K562 (cell line): Measurements from ENCODE around the gene DLAT. TPM values are rescaled to one million over a fixed set of nuclear protein-coding genes. Genes with fewer than 3 reads are reported as not detected.

Source experiments
- ARID2 ChIP-seq: fragments of 450-650 bp; IDR thresholded peaks from 2 replicates; pipeline ENCODE4 v1.6.1; 2017; ENCODE audit warnings: antibody characterized with exemption, mild to moderate bottlenecking
- CC2D1A ChIP-seq: fragments of 450-650 bp; IDR thresholded peaks from 2 replicates; pipeline ENCODE4 v1.6.1; 2017; ENCODE audit warnings: mild to moderate bottlenecking
- CREM ChIP-seq: IDR thresholded peaks from 2 replicates; pipeline ENCODE4 v1.6.1; 2014; ENCODE audit warnings: antibody characterized with exemption, low read depth
- CTBP1 ChIP-seq: fragments of 450-650 bp; IDR thresholded peaks from 2 replicates; pipeline ENCODE4 v1.6.1; 2016; ENCODE audit warnings: borderline replicate concordance
- CTCF ChIP-seq, 3 experiments: IDR thresholded peaks in 2 of 3; conservative IDR thresholded peaks in 1 of 3; 2 replicates each; pipeline ENCODE4 v1.5.1; 2011 to 2012; ENCODE audit warnings: low read length in 3 of 3, mild to moderate bottlenecking in 3 of 3, control low read depth in 2 of 3, improper control_type of control experiment in 1 of 3, inconsistent platforms in 1 of 3, low read depth in 1 of 3, mixed read lengths in 1 of 3, moderate library complexity in 1 of 3; ENCODE audit not compliant: insufficient read depth in 2 of 3
- ESRRA ChIP-seq: fragments of 450-650 bp; IDR thresholded peaks from 2 replicates; pipeline ENCODE4 v1.6.1; 2014; ENCODE audit warnings: low read depth, mild to moderate bottlenecking, moderate library complexity, borderline replicate concordance
- ETV5 ChIP-seq: sonication (generic); formaldehyde crosslinking; IDR thresholded peaks from 2 replicates; pipeline ENCODE4 v1.4.0; 2020; ENCODE audit warnings: low read depth, mild to moderate bottlenecking, missing genetic modification reagents
- GABPB1 ChIP-seq: sonication (generic); formaldehyde crosslinking; IDR thresholded peaks from 2 replicates; pipeline ENCODE4 v1.8.0; 2022; ENCODE audit warnings: mild to moderate bottlenecking, missing genetic modification reagents
- GABPB2 ChIP-seq: fragments of 250-450 bp; sonication (Bioruptor Pico); conservative IDR thresholded peaks from 2 replicates; pipeline ENCODE4 v1.5.1; 2021; ENCODE audit warnings: mild to moderate bottlenecking
- JUND ChIP-seq, 2 experiments: IDR thresholded peaks; 2 replicates in 1 of 2; 3 replicates in 1 of 2; pipeline ENCODE4 v1.6.1; 2011; ENCODE audit warnings: borderline replicate concordance in 2 of 2, low read depth in 2 of 2, low read length in 2 of 2, improper control_type of control experiment in 1 of 2, missing biosample characterization in 1 of 2, missing genetic modification characterization in 1 of 2, missing genetic modification reagents in 1 of 2
- MTF1 ChIP-seq: fragments of 250-450 bp; sonication (Bioruptor Pico); IDR thresholded peaks from 2 replicates; pipeline ENCODE4 v1.9.0; 2021; ENCODE audit warnings: moderate library complexity, mild to moderate bottlenecking, inconsistent platforms, borderline replicate concordance
- NEUROD1 ChIP-seq: fragments of 150-350 bp; IDR thresholded peaks from 2 replicates; pipeline ENCODE4 v1.6.1; 2014; ENCODE audit warnings: borderline replicate concordance, low read length, low read depth; ENCODE audit not compliant: partially characterized antibody
- RAD21 ChIP-seq, 2 experiments: fragments of 250-450 bp in 1 of 2; fragments of 450-650 bp in 1 of 2; sonication (Bioruptor Pico) in 1 of 2; formaldehyde crosslinking in 1 of 2; IDR thresholded peaks in 1 of 2; conservative IDR thresholded peaks in 1 of 2; 2 replicates each; pipeline versions ENCODE4 v1.4.0 to v1.8.0; 2020 to 2022; ENCODE audit warnings: mild to moderate bottlenecking in 2 of 2, moderate library complexity in 1 of 2
- RCOR1 ChIP-seq, 2 experiments: IDR thresholded peaks; 2 replicates each; pipeline ENCODE4 v1.6.1; 2012; ENCODE audit warnings: low read depth in 2 of 2, low read length in 2 of 2, borderline replicate concordance in 1 of 2, improper control_type of control experiment in 1 of 2
- SMC3 ChIP-seq: conservative IDR thresholded peaks from 2 replicates; pipeline ENCODE4 v1.6.1; 2011; ENCODE audit warnings: low read depth, low read length, improper control_type of control experiment; ENCODE audit not compliant: insufficient read depth
- ZNF384 ChIP-seq: IDR thresholded peaks from 2 replicates; pipeline ENCODE4 v1.6.1; 2012; ENCODE audit warnings: low read depth, low read length, improper control_type of control experiment
- ZNF79 ChIP-seq: fragments of 250-450 bp; sonication (Bioruptor Pico); IDR thresholded peaks from 2 replicates; pipeline ENCODE4 v1.4.0; 2020; ENCODE audit warnings: low read depth, mild to moderate bottlenecking, moderate library complexity
- polyA plus RNA-seq, 8 experiments: library from polyadenylated mRNA; depleted of rRNA in 4 of 8; stranded (reverse) in 5 of 8; unstranded in 3 of 8; fragments of >200 nt; fragmentation: Nextera tagmentation in 2 of 8; fragmentation: Illumina TruSeq in 1 of 8; extraction: Ambion mirVana in 2 of 8; extraction: Trizol in 1 of 8; gene quantifications; 2 replicates each; pipeline versions ENCODE4 v1.2.1 to v1.2.3, GENCODE V29; 2011 to 2014; ENCODE audit warnings: inconsistent platforms in 1 of 8, missing spikeins in 1 of 8
- total RNA-seq, 7 experiments: library from RNA; depleted of rRNA in 6 of 7; stranded (reverse); fragments of >200 nt in 6 of 7; fragmentation: Illumina TruSeq in 2 of 7; extraction: Trizol in 2 of 7; gene quantifications; 2 replicates each; pipeline versions ENCODE4 v1.2.1 to v1.2.3, GENCODE V29; 2011 to 2021; ENCODE audit warnings: low replicate concordance in 1 of 7
- TF ChIP-seq, protein P1 (sequence below): sonication (generic); formaldehyde crosslinking; IDR thresholded peaks from 2 replicates; pipeline ENCODE4 v1.8.0; 2022; ENCODE audit warnings: mild to moderate bottlenecking, missing genetic modification reagents
- TF ChIP-seq, protein P2 (sequence below): fragments of 450-650 bp; IDR thresholded peaks from 2 replicates; pipeline ENCODE4 v1.6.1; 2017; ENCODE audit warnings: antibody characterized with exemption, mild to moderate bottlenecking

Gene DLAT
- total and polyA plus RNA-seq, 9 of the 15 experiments (the other 6 are each of a cell fraction or from before 2014, with no cell fraction given): 41.7 to 152 (median 105) TPM

DNA sequence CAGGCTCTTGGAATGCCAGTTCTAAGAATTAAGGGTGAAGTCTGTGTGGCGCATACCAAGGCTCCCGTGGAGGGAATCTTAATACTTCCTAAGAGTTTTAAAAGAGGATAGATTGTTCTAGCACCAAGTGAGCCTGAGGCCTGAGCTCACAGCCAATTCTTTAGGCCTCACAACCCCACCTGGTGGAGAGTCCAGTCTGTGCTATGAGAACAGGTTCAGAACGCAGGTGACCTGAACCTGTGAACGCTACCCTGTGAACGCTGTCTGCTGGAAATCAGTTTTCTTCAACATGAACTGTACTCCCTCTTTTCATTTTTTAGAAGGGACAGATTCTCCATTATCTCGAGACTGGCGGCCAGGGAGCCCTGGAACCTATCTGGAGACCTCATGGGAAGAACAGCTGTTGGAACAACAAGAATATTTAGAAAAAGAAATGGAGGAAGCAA lies 43.2 kb upstream of the DLAT start (continued):
- TF ChIP-seq CTCF (IDR thresholded peaks at IDR 0.05 in 2 of 3, conservative IDR thresholded peaks at IDR 0.05 in 1 of 3; ENCODE audit: insufficient read depth in 2 of 3, low read depth in 1 of 3, low read length in 3 of 3): peak; percentile 83 to 91 (median 85)
- peak; percentile 29; the same call in 1 of the 2 replicates for TF ChIP-seq ZNF384
- TF ChIP-seq SMC3: peak; percentile 70
- TF ChIP-seq JUND (IDR thresholded peaks at IDR 0.05; ENCODE audit: borderline replicate concordance, low read depth, low read length): peak; percentile 35; the same call in 1 of the 2 replicates
- TF ChIP-seq JUND (tag; IDR thresholded peaks at IDR 0.05; ENCODE audit: borderline replicate concordance, low read depth, low read length): no peak; the same call in 2 of the 3 replicates
- TF ChIP-seq NEUROD1: peak; percentile 14
- TF ChIP-seq ETV5 (CRISPR knock-in tag): 0 out of 2 replicates have a peak, but pooled peaks have one; percentile 40
- TF ChIP-seq CTBP1: peak; percentile 30; the same call in 1 of the 2 replicates
- no peak for TF ChIP-seq GABPB1
- TF ChIP-seq, protein P1, sequence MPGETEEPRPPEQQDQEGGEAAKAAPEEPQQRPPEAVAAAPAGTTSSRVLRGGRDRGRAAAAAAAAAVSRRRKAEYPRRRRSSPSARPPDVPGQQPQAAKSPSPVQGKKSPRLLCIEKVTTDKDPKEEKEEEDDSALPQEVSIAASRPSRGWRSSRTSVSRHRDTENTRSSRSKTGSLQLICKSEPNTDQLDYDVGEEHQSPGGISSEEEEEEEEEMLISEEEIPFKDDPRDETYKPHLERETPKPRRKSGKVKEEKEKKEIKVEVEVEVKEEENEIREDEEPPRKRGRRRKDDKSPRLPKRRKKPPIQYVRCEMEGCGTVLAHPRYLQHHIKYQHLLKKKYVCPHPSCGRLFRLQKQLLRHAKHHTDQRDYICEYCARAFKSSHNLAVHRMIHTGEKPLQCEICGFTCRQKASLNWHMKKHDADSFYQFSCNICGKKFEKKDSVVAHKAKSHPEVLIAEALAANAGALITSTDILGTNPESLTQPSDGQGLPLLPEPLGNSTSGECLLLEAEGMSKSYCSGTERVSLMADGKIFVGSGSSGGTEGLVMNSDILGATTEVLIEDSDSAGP (CRISPR knock-in tag): no peak
- TF ChIP-seq CREM: 0 out of 2 replicates have a peak, but pooled peaks have one; percentile 23
- TF ChIP-seq CC2D1A: 0 out of 2 replicates have a peak, but pooled peaks have one; percentile 46
- TF ChIP-seq MTF1 (CRISPR knock-in tag): no peak
- 0 out of 2 replicates have a peak, but pooled peaks have one; percentile 29 for TF ChIP-seq ESRRA
- TF ChIP-seq, protein P2, sequence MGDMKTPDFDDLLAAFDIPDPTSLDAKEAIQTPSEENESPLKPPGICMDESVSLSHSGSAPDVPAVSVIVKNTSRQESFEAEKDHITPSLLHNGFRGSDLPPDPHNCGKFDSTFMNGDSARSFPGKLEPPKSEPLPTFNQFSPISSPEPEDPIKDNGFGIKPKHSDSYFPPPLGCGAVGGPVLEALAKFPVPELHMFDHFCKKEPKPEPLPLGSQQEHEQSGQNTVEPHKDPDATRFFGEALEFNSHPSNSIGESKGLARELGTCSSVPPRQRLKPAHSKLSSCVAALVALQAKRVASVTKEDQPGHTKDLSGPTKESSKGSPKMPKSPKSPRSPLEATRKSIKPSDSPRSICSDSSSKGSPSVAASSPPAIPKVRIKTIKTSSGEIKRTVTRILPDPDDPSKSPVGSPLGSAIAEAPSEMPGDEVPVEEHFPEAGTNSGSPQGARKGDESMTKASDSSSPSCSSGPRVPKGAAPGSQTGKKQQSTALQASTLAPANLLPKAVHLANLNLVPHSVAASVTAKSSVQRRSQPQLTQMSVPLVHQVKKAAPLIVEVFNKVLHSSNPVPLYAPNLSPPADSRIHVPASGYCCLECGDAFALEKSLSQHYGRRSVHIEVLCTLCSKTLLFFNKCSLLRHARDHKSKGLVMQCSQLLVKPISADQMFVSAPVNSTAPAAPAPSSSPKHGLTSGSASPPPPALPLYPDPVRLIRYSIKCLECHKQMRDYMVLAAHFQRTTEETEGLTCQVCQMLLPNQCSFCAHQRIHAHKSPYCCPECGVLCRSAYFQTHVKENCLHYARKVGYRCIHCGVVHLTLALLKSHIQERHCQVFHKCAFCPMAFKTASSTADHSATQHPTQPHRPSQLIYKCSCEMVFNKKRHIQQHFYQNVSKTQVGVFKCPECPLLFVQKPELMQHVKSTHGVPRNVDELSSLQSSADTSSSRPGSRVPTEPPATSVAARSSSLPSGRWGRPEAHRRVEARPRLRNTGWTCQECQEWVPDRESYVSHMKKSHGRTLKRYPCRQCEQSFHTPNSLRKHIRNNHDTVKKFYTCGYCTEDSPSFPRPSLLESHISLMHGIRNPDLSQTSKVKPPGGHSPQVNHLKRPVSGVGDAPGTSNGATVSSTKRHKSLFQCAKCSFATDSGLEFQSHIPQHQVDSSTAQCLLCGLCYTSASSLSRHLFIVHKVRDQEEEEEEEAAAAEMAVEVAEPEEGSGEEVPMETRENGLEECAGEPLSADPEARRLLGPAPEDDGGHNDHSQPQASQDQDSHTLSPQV: peak; percentile 31; the same call in 1 of the 2 replicates
- TF ChIP-seq RAD21 (CRISPR knock-in tag; conservative IDR thresholded peaks at IDR 0.05 in 1 of 2, IDR thresholded peaks at IDR 0.05 in 1 of 2): peak; percentile 78 to 86
- TF ChIP-seq ARID2: peak; percentile 46; the same call in 1 of the 2 replicates
- TF ChIP-seq GABPB2: no peak
- no peak for TF ChIP-seq ZNF79 (CRISPR knock-in tag)
- TF ChIP-seq RCOR1 (IDR thresholded peaks at IDR 0.05; ENCODE audit: borderline replicate concordance in 1 of 2, low read depth in 2 of 2, low read length in 2 of 2): 0 out of 4 replicates have a peak, but pooled peaks of 1 of the 2 experiments have one; percentile 32
